Activated gamma-delta T cell (primary cell): ENCODE data around the gene HAP1.
"Not testable (repeated sequence)": the region's sequence is repeated elsewhere in the genome, so short reads cannot be mapped to it uniquely, and the experiment has no call there.

Source experiments
- DNase-seq: peaks from one replicate; lab custom pipeline; 2025; lab: John Stamatoyannopoulos, UW

HAP1 gene

GRCh38 chr17:41724476-41725050 lies 9.9 kb downstream of the HAP1 start:
- DNase-seq: no peak

- no peak for DNase-seq
These were observed 10.5 kb downstream of the HAP1 start for GRCh38 chr17:41723801-41724475.

- no peak for DNase-seq
These were observed 12.2 kb downstream of the HAP1 start for GRCh38 chr17:41722231-41722630.

GRCh38 chr17:41718287-41718645 lies 16.2 kb downstream of the HAP1 start:
- DNase-seq: no peak

- no peak for DNase-seq
These were observed 16.8 kb downstream of the HAP1 start for GRCh38 chr17:41717408-41718286.

- no peak for DNase-seq
These were observed 22.6 kb downstream of the HAP1 start, which contains the start of gene GAST for GRCh38 chr17:41711669-41712400. TSS of gene GAST (plus strand) at chr17:41712331. CDS start at chr17:41715437, 3,106 bp downstream.

GRCh38 chr17:41710472-41711090 lies 23.9 kb downstream of the HAP1 start:
- no peak for DNase-seq

- no peak for DNase-seq
These were observed 26.4 kb downstream of the HAP1 start for GRCh38 chr17:41707803-41708669.

GRCh38 chr17:41705271-41705991 lies 29.0 kb downstream of the HAP1 start:
- no peak for DNase-seq

GRCh38 chr17:41702712-41703111 lies 31.7 kb downstream of the HAP1 start:
- no peak for DNase-seq

GRCh38 chr17:41700843-41701242 lies 33.6 kb downstream of the HAP1 start:
- DNase-seq: not testable (repeated sequence)

GRCh38 chr17:41697122-41697962 lies 37.1 kb downstream of the HAP1 start:
- no peak for DNase-seq

- DNase-seq: no peak
These were observed 38.3 kb downstream of the HAP1 start for GRCh38 chr17:41695954-41696757.

GRCh38 chr17:41695134-41695661 lies 39.2 kb downstream of the HAP1 start:
- no peak for DNase-seq

- no peak for DNase-seq
These were observed 41.5 kb downstream of the HAP1 start for GRCh38 chr17:41692722-41693521.

- no peak for DNase-seq
These were observed 43.2 kb downstream of the HAP1 start for GRCh38 chr17:41691031-41691777.
